ENCODE results near the gene APBA2.

GRCh38 chr15:29126208-29126536 is 240.4 kb downstream of the APBA2 start:
- TF ChIP-seq POLR2A (IDR thresholded peaks at IDR 0.05) (no peak), EP300 (IDR thresholded peaks at IDR 0.05) (no peak), CTCF (IDR thresholded peaks at IDR 0.05) (no peak)

All from tibial nerve (tissue), 4 donors.